Stimulated activated CD8-positive, alpha-beta memory T cell treated with anti-CD3 and anti-CD28 coated beads, Interleukin-7, amount 100 ng/mL, for 48 hours (primary cell): ENCODE data around the gene PLET1.
"Not testable (repeated sequence)": the region's sequence is repeated elsewhere in the genome, so short reads cannot be mapped to it uniquely, and the experiment has no call there.

Experiments used
- DNase-seq, 2 donors: peaks; one replicate each; pipeline ENCODE4 v3.0.0-alpha.2; 2020; ENCODE audit warnings: low read depth in 1 of 2; ENCODE audit errors: extremely low read depth in 1 of 2

The PLET1 gene

GRCh38 chr11:112215621-112216020 lies 45.0 kb downstream of the PLET1 start:
- DNase-seq = no peak

- no peak for DNase-seq
Observed at GRCh38 chr11:112213753-112214152, 46.9 kb downstream of the PLET1 start.

DNA sequence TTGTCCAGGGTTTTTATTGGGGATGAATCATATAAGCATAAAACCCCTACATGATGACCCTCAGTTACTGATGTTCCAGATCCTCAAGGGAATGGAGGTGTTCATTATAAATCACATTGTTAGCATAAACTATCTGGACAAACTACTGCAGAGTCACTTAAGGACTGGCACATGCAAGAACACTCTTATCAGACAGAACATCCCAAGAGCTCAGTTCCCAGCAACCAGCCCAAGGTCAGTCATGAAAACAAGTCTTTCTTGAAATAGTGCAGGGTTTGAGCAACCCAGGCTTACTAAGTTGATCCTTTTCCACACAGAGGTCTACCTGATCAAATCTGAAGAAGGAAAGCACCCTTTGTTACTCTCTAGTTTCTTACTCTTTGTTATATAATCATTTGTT lies 48.0 kb downstream of the PLET1 start:
- no peak for DNase-seq

GRCh38 chr11:112212290-112212689 lies 48.4 kb downstream of the PLET1 start:
- no peak for DNase-seq

GRCh38 chr11:112211536-112211935 lies 49.1 kb downstream of the PLET1 start:
- DNase-seq = no peak

DNA sequence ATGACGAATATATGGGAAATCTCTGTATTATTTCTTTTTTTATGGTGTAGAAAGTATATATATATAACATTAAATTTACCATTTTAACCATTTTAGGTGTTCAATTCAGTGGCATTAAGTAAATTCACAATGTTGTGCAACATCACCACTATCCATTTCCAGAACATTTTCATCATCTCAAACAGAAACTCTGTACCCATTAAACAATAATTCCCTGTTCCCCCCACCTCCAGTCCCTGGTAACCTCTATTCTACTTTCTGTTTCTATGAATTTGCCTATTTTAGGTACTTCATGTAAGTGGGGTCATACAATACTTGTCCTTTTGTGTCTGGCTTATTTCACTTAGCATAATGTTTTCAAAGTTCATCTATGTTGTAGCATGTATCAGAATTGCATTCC lies 49.8 kb downstream of the PLET1 start:
- no peak for DNase-seq

DNA sequence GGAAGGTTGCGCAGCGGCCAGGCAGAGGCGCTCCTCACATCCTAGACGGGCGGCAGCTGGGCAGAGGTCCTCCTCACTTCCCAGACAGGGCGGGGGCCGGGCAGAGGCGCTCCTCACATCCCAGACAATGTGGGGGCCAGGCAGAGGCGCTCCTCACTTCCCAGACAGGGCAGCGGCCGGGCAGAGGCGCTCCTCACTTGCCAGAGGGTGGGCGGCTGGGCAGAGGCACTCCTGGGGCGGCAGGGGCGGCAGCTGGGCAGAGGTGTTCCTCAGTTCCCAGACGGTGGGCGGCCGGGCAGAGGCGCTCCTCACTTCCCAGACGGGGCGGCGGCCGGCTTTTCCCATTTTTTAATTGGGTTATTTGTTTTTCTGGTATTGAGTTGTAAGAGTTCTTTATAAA lies 54.6 kb downstream of the PLET1 start:
- no peak for DNase-seq

GRCh38 chr11:112200252-112200651 lies 60.4 kb downstream of the PLET1 start:
- DNase-seq = no peak

- not testable (repeated sequence) for DNase-seq
Observed at GRCh38 chr11:112199101-112199500, 61.6 kb downstream of the PLET1 start.
